HG02623 (cell line): ENCODE measurements around the gene PRPSAP1.
A peak's percentile ranks its signal among the peaks of the same experiment; 100 is the strongest.
"Not testable (repeated sequence)": the region's sequence is repeated elsewhere in the genome, so short reads cannot be mapped to it uniquely, and the experiment has no call there.

ENCODE experiments used
- ATAC-seq: cut with Tn5 transposase; IDR thresholded peaks from one replicate; pipeline ENCODE4 v1.9.1; 2021; ENCODE audit warnings: moderate library complexity; ENCODE audit not compliant: unreplicated experiment

PRPSAP1 gene

DNA sequence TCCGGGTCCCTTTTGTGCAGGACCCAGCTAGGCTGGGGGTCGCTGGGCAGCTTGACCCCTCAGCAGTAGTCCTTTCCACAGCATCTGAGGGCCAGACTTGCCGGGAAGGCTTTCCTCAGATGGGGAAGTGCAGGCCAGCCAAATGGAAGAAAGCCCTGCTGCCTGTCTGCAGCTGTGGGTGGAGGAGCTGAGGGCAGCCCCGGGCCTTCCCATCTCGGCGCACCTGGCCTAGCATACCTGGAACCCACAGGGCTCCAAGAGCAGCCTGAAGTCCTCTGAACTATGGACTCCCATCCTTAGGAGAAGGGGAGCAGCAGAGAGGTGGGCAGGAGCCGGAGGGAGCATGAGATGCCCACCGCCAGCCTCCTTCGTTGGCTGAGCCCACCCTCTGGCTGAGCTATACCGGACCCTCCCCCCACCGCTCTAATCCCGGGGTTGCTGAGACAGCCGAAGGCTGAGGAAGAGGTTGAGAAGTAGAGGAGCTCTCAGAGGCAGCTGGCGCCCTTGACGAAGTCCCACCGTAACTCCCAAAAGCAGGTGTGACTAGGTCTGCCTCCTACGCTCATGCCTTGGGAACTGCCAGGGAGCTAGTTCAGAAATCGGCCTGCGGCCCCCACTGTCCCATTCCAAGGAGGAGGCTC is 75.3 kb downstream of the PRPSAP1 start:
- no peak for ATAC-seq

DNA sequence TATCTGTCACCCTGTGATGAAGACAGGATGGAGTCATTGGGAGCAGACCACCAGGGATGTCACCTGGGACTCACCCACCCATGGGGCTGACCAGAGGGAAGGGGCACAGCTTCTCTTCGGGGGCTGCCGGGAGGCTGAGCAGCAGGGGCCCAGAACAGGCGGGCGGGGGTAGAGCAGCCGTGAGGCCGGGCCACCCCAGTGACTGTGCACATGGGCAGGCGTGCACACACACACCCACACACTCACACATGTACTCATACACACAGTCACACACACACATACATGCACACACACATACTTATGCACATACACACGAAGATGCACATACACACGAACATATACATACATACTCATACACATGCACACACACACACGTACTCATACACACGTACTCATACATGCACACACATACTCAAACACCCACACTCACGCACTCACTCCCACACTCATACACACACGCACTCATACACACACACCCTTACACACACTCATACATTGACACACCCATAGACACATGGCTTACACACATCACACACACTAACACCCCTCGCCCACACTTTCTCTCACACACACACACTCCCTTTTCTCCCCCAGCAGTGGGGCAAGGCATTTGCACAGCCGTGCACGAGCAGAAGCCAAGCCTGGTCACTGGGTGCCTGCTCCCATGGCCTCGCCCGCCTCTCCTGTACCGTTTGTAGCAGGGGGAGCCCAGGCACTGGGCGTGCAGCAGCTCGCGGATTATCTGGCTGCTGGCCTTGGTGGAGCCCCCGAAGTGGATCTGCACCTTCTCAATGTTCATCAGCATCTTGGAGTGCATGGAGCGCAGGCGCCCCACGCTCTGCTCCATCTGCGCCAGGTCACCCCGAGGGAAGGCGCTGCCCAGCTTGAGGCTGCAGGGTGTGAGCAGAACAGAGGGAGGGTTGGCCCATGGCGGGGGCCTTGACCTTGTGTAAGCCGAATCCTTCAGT is 76.1 kb downstream of the PRPSAP1 start:
- no peak for ATAC-seq

DNA sequence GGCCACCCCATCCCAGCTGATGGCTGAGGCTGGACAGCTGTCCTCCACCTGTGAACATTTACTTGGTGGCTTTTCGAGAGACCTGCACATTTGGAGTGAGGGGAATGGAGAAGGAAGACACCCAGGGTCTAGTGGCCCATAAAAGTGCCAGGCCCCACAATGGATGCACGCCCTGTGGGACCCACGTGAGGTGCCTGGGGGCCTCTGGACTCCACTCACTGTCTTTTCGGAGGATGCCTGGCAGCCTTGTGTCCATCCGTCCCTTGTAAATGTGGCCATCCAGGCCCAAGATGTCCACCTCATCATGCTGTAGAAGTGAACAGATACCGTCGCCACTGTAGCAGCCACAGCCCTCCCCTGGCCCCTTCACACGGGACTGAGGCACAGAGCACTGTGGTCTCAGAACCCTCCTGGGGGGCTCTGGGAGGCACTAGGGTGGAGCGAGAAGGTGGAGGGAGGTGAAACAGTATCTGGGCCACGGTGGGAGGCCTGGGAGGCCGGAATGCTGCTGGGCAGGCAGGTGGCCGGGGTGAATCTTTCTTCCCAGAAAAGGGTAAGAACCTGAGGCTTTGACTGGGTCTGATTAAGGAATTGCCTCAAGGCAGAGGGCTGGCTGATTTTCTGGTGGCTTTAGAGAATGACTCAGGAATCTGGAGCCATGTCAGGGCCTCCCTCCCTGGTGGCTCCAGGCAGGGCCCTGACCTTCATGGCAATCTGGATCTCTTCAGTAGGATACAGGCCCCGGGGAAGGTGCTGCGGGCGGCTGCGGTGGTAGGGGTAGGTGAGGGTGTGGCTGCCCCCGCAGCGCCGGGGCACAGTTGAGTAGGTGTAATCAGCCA is 77.0 kb downstream of the PRPSAP1 start:
- no peak for ATAC-seq

DNA sequence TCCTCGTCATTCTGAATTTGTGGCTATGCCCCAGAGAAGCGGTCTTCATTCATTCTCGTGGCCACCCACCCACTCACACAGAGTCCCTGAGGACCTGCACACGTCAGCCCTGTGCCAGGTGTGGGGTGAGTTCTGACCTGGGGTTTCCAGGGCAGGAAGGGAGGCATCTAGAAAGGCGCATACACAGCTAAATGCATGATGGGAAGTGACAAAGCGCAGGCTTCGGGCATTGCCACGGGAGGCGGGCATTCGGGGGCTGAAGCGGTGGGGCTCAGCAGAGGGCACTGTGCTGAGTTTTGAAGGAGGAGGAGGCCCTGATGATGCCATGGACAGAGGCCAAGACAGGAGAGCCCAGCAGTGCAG is 77.7 kb downstream of the PRPSAP1 start:
- ATAC-seq, result no peak

DNA sequence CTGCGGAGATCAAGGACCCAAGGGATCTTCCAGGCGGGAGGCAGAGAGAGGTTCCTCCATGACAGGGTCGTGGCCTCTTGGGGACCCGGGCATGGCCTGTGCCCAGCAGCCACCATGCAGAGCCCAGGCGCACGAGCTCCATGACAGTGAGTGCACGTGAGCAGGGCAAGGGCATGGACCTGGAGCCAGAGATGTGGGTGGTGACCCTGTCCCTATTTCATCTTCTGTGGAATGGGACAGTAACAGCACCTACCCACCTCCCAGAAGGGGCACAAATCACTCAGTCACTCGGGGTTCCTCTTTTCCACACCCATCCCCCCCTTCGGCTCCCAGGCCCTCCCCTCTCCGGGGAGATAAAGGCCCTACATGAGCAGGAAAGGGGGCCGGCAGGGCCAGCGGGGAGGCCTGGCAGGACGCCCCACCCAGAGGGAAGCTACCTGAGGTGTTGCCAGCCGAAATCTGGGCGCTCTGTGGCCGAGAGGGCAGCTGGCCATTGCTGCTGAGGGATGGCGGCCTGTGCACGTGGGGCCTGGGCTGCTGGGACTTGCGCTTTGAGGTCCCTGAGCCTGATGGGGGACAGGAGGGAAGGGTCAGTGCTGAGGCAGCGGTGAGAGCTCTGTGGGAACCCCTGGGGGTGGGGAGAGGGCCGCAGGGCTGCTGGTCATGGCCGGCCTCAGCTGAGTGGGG is 78.2 kb downstream of the PRPSAP1 start:
- ATAC-seq, result no peak

DNA sequence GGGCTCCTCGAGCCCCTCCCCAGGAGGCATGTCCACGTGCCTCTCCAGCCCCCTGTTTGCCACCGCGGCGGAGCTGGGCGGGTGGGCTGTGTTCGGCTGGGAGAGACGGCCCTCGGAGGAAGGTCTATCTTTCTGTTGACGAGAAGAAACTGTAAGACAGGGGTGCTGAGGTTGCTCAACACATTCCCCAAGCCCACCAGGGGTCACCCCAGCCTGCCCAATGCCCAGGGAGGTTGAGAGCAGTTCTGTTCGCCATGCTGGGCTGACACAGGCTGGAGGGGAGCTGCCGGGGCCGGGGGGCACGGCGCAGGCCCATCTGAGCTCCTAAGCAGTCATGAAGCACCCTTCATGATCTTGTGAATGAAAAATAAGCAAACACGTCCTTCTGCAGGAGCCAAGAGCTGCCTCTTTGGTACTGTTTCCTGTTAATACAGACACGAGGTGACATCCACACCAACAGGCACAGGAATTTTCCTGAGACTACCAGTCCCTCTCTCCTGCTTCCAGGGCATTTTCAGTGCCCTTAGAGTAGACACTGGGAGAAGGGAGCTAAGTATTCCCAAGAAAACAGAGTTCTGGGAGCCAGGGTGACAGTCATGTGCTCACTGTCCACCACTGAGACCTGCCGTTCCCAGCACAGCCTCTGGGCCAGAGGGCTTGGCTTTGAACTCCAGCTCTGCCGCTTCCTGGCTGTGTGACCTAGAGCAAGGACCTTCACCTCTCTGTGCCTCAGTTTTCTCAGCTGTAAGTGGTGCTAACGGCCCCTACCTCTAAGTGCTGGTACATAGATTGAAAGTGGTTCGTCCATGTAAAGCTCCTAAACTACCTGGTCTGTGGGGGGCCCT is 79.4 kb downstream of the PRPSAP1 start:
- no peak for ATAC-seq

DNA sequence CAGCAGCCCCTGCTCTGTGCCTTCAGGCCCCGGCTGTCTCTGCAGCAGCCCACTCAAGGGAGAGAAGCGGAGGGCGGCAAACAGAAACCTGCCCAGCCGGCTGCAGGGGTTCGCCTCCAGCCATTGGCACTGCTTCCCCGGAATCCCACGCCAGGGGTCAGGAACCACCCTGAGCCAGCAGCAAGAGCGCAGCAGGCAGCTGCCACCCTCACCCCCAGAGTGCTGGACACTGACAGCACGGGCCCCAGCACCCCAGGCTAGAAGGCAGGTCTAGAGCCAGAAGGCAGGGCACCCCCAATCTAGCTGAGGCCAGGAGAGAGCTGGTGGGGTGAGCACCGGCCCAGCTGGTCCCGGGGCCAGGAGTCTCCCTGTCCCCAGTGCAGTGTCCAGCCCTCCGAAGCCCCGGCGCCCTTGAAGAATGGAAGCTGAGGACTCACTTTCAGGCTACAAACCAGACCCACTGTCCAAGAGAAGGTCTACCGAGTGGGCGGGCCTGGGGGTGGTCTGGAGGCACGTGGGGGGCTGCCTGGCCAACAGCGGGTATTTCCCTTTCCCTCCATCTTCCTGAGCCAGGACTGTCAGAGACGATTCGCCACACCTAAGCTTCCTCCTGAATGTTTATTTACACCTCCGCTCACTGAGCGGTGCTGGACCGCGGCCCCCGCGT is 80.1 kb downstream of the PRPSAP1 start:
- no peak for ATAC-seq

DNA sequence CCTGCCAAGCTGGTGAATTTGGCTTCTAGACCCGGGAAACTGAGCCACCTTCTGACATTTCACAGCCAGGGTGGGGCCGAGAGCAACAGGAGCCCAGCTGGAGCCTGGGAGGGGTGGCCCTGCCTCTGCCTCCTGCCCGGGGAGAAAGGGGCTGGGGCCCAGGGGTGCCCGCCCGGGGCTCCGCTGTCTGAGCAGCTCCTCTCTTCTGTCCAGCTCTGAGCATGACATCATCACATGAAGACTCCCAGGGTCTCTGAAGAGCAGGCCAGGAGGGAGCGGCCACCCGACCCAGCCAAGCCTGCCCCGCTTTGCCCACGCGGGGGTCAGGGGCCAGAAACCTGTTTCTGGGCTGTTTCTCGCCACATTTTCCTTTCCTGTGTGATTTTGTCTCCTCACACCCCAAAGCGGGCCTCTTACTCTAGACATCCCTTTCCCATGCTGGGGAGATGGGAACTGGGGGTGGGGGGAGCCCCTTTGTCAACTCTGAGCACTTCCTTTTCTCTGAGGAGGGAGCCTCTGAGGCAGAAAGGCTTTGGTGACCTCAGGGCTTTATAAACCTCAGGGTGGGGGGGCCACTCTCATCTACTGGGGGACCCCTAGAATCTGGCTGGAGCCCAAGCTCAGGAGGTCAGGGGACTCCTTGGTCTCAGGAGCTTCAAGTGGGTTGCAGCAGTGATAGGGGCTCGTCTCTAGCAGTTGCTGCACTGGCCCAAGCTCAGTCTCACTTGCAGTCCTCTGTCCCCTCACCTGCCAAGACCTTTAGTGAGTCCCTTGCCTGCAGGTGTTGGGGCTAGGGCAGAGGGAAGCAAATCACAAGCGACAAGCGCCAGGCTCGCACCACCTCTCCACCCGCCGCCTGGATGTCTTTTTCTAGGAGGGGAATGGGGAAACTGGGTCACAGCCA is 80.9 kb downstream of the PRPSAP1 start:
- peak; percentile 19 for ATAC-seq

DNA sequence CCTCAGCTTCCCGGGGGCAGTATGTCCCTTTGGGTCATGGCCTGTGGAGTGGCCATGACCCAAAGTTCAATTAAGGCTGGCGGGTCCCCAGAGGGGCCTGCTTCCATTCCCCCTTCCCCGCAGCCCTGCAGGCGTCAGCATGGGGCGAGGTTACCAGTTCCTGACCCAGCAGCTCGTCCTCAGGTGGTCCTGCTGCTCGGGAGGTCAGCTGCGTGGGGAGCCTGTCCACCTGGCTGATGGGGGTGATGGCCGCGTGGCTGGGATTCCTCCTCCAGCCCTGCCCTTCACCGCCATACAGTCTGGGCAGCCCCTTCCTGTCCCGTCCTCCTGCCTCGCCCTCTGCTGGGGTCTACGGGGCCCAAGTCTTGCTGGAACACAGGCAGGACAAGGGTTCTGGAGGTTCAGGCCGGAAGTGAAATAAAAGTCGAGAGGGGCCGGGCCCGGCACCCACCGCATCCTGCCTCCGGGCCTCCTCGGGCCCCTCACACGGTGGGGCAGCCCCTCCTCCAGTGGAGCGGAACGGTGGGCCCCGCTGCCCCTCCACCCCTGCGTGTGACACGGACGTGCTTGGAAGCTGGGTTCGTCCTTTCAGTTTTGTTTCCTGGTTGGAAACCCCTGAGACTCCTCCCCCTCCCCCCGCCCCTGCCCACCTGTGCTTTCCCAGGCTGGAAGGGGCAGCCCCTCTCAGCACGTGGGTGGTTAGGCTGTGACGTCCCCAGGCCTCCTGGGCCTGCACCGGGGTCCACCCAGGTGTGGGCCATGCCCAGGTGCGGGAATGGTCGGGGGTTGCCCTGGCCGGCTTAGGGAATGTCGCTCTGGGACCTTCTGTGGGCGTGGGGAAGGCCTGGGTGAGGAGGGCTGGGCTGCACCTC is 81.8 kb downstream of the PRPSAP1 start:
- ATAC-seq, result peak; percentile 42

DNA sequence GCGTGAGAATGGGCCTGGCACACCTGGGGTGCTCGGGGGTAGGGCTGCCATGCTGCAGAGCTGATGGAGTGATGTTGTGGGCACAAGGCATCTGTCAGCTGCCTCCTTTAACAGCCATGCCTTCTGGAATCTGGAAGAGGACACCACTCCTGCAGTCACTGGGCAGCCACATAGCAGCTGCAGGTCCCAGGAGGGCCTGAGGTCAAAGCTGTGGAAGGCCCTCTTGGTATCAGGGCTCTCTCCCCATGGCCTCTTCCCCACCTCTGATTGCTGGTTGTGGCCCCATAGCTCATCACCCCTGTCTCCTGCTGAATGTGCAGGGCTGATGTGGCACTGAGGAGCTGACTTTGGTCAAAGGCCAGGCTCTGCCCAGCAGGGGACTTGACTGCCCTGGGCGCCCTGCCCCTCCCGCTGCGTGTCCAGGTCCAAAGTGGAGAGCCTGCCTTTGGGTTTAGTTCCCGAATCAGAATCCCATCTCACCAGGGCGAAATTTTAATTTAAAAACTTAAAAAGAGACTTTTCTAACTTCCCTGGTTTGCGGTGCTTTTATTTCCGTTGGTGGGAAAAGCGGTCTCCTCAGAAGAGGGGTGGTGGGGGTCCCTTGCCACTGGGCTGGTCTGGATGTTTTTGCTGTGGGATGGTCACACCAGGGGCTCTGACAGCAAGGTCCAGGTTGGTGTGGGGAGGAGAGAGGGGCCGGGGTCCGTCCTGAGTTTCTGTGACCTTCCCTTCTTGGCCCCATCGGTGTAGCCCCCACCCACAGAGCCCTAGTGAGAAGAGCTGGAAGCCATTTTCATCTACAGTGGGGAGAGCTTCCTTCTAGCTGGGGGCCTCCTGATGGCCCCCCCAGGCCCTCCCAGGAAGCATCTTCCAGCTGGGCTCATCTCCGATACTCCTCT is 82.7 kb downstream of the PRPSAP1 start:
- no peak for ATAC-seq

DNA sequence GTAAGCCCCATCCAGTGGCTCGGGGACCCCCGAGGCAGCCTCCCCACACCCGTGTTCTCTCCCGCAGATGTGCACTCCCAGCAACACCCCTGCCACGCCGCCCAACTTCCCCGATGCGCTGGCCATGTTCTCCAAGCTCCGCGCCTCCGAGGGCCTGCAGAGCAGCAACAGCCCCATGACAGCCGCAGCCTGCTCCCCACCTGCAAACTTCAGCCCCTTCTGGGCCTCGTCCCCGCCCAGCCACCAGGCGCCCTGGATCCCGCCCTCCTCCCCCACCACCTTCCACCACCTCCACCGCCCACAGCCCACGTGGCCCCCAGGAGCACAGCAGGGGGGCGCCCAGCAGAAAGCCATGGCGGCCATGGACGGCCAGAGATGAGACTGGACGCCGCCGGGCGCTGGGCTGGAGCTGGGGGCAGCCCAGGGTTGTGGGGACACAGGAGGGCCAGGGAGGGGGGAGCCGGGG is 83.6 kb downstream of the PRPSAP1 start:
- ATAC-seq, result no peak

DNA sequence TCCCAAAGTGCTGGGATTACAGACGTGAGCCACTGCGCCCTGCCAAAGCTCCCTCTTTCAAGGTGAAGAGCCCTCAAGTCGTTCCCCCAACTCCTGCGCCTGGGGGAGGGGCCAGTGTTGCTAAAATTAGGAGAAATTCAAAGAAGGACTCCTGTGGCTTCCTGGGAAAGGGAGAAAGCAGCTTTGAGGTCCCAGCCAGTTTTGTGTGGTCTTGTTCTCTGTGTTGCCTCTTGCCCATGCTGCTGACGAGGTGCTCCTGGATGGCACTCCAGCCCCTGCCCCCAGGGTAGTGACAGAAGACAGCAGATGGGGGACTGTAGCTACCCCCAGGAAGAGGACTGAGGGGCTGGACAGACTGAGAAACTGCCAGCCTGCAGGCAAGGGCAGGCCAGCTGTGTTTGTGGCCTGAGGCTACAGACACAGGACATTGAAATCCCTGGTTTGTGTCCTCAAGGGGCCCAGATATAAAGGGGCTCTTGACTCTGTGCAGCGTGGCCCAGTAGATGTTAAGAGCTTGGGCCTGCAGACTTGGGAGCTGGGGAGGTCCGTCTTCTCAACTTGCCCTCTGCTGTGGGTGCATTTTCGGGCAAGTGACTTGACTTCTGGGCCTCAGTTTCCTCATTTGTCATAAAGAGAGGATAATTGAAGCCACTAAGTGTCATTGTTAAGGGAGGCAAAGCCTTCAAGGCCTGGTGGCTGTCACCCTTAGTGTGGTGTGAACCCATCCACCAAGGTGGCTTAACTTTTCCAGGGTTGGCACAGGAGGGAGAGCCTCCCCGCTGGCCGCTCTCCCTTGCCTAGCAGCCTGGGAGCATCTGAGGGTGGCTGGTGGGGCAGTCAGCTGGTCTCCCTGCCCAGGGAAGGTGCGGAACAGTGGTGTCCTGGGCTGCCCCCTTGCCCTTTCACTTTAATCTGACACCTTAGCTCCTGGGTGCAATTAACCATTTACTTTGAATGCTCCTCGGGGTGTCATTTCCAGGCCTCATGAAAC is 84.4 kb downstream of the PRPSAP1 start:
- no peak for ATAC-seq

DNA sequence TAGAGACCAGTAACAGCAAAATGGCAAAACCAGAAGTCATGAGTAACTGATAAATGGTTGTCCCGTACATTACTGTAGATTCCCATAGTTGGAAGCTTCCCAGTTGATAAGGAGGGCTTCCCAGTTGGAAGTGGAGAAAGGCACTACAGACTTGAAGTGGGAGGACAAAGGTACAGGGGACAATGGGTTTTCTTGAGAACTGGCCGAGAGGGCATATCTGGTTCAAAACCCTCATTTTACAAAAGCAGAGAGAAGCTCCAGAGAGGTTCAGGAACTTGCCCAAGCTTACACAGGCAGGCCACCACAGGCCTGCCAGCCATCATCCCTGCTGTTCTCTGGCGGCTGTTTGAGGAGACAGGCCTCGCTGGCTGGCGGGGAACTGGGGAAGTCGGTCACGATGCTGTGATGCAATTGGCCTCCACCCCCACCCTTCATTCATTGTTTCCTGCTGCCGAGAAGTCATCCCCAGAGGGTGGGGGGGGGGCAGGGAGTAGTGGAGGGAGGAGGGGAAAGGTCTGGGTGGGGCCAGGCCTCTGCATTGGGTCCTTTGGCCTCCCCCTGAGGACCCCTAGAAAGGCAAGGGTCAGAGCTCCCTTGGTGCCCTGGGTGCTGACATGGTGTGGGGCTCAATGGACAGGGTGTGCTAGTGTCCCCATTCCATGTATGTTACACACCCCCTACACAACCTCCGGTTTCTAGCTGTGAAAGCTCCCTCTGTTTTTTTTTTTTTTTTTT is 85.5 kb downstream of the PRPSAP1 start:
- no peak for ATAC-seq

DNA sequence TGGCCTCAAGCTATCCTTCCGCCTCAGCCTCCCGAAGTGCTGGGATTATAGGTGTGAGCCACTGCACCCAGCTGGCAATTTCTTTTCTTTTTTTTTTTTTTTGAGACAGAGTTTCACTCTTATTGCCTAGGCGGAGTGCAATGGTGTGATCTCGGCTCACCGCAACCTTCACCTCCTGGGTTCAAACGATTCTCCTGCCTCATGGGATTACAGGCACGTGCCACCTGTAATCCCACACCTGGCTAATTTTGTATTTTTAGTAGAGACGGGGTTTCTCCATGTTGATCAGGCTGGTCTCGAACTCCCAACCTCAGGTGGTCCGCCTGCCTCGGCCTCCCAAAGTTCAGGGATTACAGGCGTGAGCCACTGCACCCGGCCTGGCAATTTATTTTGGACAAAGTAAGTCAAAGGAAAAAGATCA is 86.1 kb downstream of the PRPSAP1 start:
- not testable (repeated sequence) for ATAC-seq
